ENCODE data around the gene MOBP.

- TF ChIP-seq CTCF (IDR thresholded peaks at IDR 0.05; ENCODE audit: low read length) (no peak), EZH2 (IDR thresholded peaks at IDR 0.05; ENCODE audit: borderline replicate concordance, low read length) (no peak)
These were observed 17.7 kb upstream of the MOBP start for GRCh38 chr3:39449796-39450195.
